NB4 (cell line): ENCODE data around the gene PCDH12.

Experiments used
- MAX ChIP-seq: IDR thresholded peaks from 2 replicates; pipeline ENCODE4 v1.6.1; 2011; ENCODE audit warnings: low read depth, low read length
- POLR2A ChIP-seq: IDR thresholded peaks from 2 replicates; pipeline ENCODE4 v1.6.1; 2011; ENCODE audit warnings: mild to moderate bottlenecking; ENCODE audit not compliant: insufficient read length; ENCODE audit errors: extremely low read depth

GRCh38 chr5:141958113-141958512, at the start of gene PCDH12:
- TF ChIP-seq POLR2A (no peak), MAX (no peak)
